Activated CD8-positive, alpha-beta memory T cell treated with anti-CD3 and anti-CD28 coated beads, Interleukin-2, amount 50 U/mL, for 1 hour (primary cell): ENCODE results near the gene DPYSL5.
"Not testable (repeated sequence)": the region's sequence is repeated elsewhere in the genome, so short reads cannot be mapped to it uniquely, and the experiment has no call there.

Experiments used
- DNase-seq: peaks from one replicate; pipeline ENCODE4 v3.0.0-alpha.2; 2020; ENCODE audit errors: extremely low read depth

DPYSL5 gene

GRCh38 chr2:26901326-26902183 is 53.6 kb downstream of the DPYSL5 start:
- DNase-seq, result no peak

- DNase-seq, result no peak
These were observed 55.7 kb downstream of the DPYSL5 start for GRCh38 chr2:26903676-26904075.

GRCh38 chr2:26904839-26905238 is 56.9 kb downstream of the DPYSL5 start:
- DNase-seq, result no peak

- no peak for DNase-seq
These were observed 57.6 kb downstream of the DPYSL5 start for GRCh38 chr2:26905341-26906198.

- no peak for DNase-seq
These were observed 59.5 kb downstream of the DPYSL5 start for GRCh38 chr2:26907416-26907815.

- DNase-seq, result no peak
These were observed 62.2 kb downstream of the DPYSL5 start for GRCh38 chr2:26910176-26910575.

- DNase-seq, result no peak
These were observed 64.3 kb downstream of the DPYSL5 start for GRCh38 chr2:26911911-26912861.

GRCh38 chr2:26913606-26913998 is 65.7 kb downstream of the DPYSL5 start:
- DNase-seq, result no peak

- DNase-seq, result no peak
These were observed 66.2 kb downstream of the DPYSL5 start for GRCh38 chr2:26913999-26914658.

GRCh38 chr2:26914659-26915310 is 66.9 kb downstream of the DPYSL5 start:
- no peak for DNase-seq

- DNase-seq, result no peak
These were observed 67.4 kb downstream of the DPYSL5 start for GRCh38 chr2:26915316-26915715.

GRCh38 chr2:26916128-26916692 is 68.3 kb downstream of the DPYSL5 start:
- no peak for DNase-seq

- DNase-seq, result no peak
These were observed 69.4 kb downstream of the DPYSL5 start for GRCh38 chr2:26917135-26917836.

- DNase-seq, result no peak
These were observed 73.4 kb downstream of the DPYSL5 start for GRCh38 chr2:26921323-26921722.

GRCh38 chr2:26922405-26923188 is 74.7 kb downstream of the DPYSL5 start:
- DNase-seq, result peak; percentile 9

GRCh38 chr2:26923189-26923466 is 75.2 kb downstream of the DPYSL5 start:
- DNase-seq, result not testable (repeated sequence)

- no peak for DNase-seq
These were observed 76.8 kb downstream of the DPYSL5 start for GRCh38 chr2:26924731-26925099.

GRCh38 chr2:26925100-26925791 is 77.3 kb downstream of the DPYSL5 start:
- DNase-seq, result no peak

GRCh38 chr2:26927221-26927620 is 79.3 kb downstream of the DPYSL5 start:
- no peak for DNase-seq
